ENCODE measurements around the gene CCDC60.

The CCDC60 gene, protein sequence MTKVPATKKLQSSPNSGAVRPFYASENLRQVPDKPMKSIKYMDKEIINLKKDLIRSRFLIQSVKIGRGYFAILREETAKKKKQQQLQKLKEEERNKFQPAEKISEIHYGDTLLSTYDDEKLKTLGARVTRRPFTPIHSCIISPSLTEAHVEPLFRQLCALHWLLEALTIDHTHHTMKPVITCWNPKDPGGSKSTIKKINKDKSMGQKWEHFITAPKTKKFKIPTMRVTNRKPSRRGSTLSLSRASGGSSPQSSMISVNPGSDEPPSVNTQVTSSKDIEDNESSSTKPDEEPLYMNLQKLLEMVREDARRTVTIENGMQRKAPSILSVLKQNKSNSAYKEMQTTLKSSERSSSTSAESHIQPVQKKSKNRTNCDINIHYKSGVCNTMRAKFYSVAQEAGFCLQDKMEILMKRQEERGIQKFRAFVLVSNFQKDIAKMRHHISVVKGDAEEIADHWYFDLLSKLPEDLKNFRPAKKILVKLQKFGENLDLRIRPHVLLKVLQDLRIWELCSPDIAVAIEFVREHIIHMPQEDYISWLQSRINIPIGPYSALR

DNA sequence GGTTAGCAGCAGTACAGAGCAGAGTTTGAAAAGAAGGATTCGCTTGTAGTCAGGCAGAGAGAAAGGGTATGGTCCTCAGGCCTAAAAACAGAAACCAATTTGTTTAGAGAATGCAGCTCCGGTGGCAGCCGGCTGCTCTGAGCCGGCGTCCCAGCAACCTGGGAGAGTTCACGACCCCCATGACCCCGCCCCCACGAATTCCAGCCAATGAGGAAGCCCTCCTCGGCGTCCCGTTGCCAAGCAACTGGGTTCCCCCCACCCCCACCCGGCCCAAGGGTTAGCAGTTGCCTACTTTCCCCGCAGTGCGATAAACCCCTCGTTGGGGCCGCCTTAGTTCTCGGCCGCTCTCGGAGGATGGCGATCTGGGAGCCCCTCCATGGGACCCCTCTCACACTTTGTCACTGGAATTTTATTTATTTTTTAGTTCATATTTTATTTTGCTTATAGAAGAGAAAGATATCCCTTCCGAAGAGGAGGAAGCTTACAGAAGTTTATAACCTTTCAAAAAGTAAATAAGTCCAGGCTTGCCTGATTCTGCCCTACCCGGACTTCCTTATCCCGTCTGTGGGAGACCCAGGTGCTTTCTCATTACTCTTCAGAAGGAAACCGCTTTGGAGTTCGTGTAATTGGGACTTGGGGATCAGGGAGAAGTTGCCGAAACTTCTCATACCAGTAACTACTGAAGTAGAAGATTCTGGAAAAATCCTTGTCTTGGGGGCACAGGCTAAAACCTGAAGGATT lies at the start of gene CCDC60:
TSS of gene CCDC60 (plus strand) at position 300 of the 741 bp plus-strand sequence. CDS start 448 bp downstream, outside the sequence.
- no peak for DNase-seq

DNA sequence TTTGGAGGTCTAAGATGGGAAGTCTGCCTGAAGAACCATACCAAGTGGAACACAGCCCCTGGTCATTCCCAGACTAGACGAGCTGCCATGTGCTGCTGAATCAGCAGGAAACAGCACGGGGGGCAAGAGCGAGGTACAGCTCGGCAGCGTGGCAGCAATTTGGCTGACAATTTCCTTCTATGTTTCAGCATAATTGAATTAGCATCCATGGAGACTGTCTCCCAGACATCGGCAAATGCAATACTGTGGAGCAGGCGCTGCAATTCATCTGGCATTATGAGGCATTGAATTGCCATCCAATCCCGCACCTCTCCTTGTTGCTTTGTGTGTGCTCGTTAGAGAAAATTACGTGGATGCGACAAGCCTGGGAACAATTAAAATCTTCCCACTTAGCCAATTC lies 46.0 kb upstream of the CCDC60 start:
- DNase-seq, result no peak

DNA sequence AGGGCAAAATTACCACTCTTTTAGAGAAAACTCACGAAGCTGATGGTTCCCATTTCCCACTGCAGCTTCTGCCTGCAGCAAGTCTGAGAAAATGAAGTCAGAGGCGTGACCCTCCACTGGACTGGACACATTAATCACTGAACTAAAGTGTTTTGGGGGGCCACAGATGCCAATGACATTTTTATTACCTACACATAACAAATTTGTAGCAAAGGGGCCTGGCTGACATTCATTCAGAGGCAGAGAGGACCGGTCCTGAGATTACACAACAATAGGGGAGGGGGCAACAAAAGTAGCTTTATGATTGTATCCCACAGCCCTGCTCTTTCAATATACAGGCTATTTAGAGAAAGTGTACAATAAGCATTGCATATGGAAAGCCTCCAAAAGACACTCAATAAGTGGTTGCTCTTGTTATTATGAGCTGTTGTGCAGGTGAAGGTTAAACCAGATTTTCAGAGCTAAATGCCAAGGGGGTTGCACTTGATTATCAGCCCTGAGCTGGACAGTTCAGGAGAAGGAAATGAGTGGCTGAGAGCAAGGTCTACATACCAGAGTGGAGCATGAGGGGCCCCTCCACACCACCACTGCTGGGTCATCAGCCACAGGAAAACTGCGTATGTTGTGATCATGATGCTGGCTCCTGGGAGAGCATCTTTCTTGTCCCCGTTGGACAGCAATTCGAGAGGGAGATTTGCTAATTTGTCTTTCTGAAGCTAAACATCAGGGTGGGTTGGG lies 41.5 kb upstream of the CCDC60 start:
- DNase-seq, result no peak

DNA sequence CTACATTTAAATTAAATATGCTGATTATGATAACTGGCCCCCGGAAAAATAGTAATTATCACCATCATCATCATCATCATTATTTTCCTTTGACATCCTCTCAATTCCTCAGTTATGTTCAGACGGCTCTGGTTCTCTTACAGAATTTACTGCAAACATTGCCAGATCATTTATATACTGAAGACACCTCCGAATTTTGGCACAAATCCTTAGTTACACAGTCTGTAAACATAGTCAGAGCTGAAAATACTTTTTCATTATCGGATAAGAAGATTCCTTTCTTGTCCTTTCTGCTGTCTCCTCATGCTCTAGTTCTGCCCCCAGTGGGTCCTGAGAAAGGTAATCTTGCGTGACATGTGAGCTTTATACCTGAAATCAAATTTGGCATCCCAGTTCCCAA lies 40.3 kb upstream of the CCDC60 start:
- DNase-seq, result no peak

DNA sequence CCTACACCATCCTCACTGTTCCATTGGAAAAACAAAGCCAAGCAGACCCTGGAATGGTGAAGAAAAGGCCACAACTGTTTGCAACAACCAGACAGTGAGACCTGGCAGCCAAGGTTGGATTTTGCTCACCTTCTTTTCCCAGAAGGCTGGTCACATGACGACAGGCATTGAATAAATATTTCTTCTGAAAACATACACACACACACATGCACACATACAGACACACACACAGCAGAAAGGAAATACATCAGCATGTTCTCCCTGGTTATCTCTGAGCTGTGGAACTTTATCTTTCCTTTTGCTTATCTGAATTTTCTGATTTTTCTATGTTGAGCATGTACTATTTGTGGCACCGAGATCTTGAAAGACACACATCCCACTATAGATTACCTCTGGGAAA lies 38.0 kb upstream of the CCDC60 start:
- DNase-seq, result no peak

DNA sequence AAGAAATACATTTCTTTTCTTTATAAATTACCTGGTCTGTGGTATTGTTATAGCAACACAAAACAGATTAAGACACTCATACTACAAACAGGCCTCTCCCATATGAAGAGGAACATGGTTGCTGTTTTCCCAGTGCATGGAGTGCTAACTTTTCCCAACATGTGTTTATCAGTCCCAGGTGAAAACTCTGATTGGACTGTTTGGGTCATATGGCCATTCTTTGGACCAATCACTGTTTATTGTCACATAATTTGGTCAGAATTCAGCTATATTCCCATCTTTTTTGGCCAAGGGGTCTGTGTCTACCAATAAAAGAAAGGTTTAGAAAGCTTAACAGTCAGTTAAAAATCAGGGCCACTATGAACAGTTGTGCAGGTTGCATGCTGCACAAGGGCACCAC lies 35.4 kb upstream of the CCDC60 start:
- no peak for DNase-seq

DNA sequence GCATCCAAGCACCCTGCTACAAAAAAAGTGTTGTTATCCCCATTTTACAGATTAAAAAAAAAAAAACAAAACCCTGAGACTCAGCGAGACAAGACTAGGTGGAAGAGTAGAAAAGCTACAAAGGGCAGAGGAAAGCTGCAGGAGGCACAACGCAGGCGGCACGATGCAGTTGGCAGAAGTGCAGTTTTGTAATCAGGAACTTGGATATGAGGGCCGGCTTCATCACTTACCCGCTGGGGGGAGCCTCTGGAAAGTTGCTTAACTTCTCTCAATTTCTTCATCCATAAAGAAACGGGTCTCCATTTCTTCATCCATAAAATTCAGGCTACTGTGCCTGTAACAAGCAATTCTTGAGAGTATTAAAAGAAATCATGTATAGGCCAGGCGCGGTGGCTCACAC lies 33.1 kb upstream of the CCDC60 start:
- DNase-seq, result no peak

DNA sequence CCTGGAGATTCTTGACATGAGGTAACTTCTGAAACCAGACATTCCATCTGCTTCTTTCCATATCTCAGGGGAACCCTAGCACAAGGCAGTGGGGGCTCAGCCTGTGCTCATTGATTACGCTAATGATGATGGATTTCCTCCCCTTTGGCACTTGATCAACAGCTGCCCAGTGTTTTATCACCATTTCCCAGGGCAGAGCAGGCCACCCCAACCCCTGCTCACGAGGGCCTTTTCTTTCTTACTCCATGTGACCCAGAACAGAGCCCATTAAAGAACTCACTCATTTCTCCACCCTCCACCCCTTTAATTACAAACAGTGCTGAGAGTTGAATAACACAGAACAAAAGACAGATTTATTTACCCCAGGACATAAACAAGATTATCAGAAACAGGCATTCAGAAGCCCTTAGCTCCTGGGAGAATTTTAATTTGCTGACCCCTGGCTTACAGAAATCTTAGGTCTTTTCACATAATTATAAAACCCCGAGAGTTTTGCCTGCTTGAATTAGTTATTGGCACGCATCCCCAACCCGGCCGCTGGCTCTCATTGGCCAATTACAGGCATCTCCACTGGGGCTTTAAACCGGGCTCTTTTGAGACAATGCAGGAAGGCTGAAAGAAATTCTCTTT lies 32.0 kb upstream of the CCDC60 start:
- no peak for DNase-seq

DNA sequence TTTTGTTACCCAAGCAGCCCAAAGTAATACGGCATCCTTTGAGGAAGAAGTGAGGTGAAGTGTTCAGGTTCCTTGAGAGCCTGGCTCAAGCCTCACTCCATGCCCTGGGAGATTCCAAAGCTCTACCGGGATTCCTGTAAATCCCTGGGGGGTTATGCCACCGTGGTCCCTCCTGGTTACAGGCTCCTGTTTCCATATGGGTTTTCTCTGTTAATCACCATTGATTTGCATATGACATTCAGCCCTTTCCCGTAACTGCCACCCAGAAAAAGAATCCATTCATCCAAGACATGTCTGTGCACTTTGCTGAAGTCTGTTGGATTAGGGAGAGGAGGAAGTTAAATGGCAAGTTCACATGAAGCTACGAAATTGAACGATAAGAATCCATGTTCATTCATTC lies 27.9 kb upstream of the CCDC60 start:
- no peak for DNase-seq

DNA sequence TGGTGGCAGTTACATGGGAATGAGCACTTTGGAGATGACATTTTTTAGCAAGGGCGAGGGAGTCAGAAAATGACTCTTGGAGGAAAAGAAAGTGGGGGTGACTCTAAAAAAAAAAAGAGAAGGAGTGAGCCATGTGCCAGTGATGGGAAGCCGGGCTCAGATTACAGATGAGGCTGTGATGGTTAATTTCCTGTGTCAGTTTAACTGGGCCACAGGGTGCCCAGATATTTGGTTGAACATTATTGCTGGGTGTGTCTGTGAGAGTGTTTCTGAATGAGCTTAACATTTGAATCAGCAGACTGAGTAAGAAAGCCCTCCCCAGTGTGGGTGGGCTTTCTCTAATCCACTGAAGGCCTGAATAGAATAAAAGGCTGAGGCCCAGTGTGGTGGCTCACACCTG lies 26.8 kb upstream of the CCDC60 start:
- no peak for DNase-seq

DNA sequence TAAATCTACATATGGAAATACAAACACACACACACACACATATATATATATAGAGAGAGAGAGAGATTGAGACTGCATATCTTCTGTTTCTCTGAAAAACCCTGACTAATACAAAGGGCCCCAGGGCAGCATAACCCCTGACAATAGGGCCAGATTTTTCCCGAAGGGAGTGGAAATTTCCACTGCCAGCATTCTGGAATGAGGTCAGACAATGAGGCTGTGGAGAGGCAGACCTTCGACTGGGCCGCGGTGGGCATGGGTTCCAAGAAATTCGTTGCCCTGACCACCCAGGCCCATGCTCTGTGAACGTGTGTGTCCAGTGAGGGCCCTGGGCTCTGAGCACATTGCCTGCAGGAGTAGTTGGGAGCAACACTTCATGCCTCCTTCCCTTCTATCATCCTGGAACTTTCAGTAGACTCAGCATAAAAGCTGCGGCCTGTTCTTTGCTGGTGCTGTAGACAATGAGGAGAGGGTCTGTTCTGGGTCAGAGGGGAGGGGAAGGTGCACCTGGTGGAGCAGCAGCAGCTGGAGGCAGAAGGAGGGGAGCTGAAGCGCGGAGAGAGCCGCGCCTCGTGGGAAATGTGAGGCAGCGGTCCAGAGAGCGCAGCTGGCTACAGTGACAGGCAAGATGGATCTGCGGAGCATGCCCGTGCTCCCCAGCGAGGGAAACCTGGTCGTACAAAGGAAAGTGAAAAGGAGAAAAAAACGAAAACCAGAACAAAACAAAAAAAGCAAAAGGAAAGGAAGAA lies 25.6 kb upstream of the CCDC60 start:
- DNase-seq, result no peak

DNA sequence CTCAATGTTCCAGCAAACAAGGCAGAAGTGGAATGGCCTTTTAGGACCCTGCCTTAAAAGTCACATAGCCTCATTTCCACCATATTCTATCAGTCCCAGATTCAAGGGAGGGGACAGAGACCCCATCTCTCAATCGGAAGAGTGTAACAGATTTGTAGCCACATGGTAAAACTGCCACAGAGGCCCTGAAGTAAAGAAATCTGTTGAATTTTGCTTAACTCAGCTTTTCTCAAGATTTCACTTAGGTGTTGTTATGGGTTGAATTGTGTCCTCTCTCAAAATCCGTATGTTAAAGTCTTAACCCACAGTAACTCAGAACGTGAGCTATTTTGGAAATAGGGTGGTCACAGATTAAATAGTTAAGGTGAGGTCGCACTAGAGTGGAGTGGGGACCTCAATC lies 22.7 kb upstream of the CCDC60 start:
- no peak for DNase-seq

DNA sequence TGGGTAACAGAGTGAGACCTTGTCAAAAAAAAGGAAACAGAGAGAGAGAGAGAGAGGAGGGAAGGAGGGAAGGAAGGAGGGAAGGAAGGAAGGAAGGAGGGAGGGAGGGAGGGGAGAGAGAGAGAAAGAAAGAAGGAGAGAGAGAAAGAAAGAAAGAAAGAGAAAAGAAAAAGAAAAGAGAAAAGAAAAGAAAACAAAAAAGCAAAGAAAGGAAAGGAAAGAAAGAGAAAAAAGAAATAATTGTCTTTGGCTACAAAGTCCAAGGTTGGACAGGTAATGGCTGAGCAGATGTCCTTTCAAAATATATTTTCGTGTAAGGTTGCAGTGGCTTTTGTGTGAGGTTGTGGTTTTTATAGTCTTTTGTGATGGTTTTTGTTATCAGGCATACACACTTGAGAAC lies 21.6 kb upstream of the CCDC60 start:
- no peak for DNase-seq

DNA sequence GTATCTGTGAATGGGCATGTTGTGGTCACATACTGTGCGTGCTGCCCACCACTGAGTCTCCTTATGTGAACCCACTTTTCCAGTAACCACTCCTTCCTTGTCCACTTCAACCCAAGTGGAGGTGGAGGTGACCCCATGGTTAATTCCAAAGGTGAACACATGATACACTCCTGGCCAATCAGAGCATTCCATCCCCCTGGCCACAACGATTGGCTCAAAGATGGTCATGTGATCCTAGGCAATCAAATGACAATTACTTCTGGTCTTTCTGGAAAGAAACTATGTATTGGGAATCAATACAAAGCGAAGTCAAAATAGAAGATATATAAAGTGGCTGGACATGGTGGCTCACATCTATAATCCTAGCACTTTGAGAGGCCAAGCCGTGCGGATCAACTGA lies 20.2 kb upstream of the CCDC60 start:
- DNase-seq, result no peak

DNA sequence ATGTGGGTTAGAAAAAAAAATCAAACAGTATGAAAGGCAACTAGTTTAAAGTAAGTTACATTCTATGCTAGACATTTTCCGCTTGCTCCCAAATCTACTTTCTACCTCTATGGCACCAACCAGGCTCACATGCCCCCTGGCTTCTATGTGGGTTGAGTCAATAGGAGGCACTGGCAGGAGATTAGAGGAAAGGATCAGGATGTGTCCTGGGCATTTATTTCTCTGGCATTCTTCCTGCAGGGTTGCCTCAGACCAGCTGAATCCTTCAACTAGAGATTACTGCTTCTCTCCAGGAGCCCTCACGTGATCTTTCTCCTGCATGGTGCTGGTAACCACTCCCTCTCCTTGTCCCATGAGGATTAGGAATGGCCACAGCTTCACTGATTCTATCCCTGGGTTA lies 14.9 kb upstream of the CCDC60 start:
- DNase-seq, result no peak

DNA sequence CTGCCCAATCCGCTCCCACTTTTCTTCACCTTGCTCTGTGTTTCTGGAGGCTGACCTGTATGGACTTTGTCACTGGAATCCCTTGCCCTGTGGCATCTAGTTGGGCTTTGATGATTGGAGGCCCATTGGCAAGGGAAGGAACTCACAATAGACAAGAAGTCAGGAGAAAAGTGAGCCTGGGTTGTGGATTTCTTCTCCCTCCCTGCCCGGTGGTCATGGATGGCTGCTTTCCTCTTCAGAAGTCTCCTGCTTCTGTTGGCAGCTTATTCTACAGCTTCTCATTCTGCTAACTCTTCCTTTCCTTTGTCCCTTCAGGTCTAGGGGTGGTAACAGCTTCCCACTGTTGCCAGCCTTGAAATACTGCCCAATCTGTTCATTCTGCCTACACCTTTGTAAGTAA lies 13.9 kb upstream of the CCDC60 start:
- no peak for DNase-seq

DNA sequence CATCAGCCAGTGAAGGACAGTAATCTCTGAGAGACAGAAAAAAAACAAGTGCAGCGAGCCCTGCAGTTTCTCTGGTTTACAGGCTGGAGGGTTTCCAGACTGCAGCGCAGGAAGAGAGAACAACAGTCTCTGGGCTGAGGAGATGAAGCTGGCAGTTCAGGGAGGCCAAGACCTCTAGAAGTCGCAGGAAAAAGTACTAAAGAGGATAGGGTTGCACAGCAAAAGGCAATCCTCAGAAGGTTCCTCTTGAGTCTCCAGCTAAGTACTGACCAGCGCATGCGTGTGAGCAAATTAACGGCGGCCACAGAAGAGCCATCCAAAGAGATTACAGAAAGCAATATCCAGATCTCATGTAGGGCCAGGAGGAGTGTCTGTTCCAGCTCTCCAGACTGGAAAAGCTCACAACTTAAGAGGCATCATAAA lies 12.2 kb upstream of the CCDC60 start:
- no peak for DNase-seq

DNA sequence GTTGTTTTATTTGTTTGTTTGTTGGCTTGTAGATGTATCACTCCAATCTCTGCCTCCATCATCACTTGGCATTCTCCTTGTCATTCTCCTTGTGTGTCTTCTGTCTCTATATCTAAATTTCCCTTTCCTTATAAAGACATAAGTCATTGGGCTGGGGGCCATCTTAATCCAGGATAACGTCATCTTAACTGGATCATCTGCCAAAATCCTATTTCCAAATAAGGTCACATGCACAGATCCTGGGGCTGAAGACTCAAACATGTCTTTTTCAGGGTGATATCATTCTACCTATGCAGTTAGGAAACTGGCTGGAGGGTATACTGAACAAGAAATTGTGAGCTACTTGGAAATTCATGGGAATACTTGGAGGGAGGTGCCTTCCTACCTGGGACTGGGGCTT lies 8.7 kb upstream of the CCDC60 start:
- DNase-seq, result no peak

DNA sequence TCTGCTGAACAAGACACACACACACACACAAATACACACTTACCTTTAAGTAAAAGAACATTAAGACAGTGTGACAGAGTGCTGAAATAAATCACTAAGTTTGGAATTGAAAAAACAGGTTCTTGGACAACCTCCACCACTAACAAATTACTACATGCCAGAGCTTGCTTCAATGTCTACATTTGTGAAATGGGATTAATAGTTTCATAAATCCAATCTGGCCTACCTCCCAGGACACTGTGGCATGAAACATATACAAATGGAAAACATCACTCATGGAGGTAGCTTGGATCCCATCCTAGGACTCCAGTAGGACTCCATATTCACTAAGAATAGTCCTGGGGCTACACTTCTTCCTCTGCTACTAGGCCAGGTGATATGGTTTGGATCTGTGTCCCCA lies 8.2 kb upstream of the CCDC60 start:
- DNase-seq, result no peak

DNA sequence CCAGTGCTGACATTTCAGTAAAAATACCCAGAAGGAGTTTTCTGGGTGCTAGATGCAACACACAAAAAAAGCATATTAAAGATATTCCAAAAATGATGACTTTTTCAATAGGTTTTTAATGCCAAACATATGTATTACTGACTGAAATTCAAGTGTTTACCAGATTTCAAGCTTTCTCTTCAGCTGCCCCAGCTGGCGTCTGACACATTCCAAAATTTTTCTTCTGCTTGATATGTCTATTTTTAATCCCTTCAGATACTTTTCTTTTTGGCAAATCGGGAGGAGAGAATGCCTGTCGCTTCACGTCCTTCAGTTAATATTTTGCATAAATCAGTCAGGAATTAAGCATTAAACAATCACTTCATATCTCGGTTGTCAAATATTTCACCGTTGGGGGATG lies 7.1 kb upstream of the CCDC60 start:
- no peak for DNase-seq

DNA sequence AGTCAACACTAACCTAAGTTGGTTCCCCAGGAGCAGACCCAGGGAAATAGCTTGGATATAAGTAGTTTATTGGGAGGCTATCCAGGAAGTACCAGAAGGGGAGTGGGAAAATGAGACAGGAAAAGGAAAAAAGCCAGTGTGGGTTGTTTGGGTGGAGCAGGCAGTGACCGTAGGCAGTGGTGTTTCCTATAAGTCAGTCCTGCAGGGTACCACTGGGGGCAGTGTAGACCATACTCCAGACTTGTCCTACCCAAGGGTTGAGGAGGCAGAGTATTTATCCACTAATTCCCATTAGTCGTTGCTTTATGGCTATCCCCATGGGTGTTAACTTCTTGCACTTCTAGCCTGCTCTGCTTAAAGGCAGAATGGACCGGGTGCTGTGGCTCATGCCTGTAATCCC lies 6.4 kb upstream of the CCDC60 start:
- peak; percentile 25 for DNase-seq
